H9 (cell line): Measurements from ENCODE around the gene CTCFL. TPM values are rescaled to one million over a fixed set of nuclear protein-coding genes. Genes with fewer than 3 reads are reported as not detected.

Experiments used
- DNase-seq: peaks from one replicate; pipeline ENCODE4 v3.0.0-alpha.2; 2017
- H2AFZ ChIP-seq: one replicate; pipeline ENCODE4 v1.6.1; 2013; ENCODE audit warnings: mild to moderate bottlenecking, low read length, control low read depth, moderate library complexity
- H2AK5ac ChIP-seq: 2 replicates; pipeline ENCODE4 v1.6.1; 2013; ENCODE audit warnings: low read length, control low read depth, mixed read lengths; ENCODE audit not compliant: insufficient read length
- H2BK120ac ChIP-seq: one replicate; pipeline ENCODE4 v1.6.1; 2013; ENCODE audit warnings: low read depth, mild to moderate bottlenecking, low read length, control low read depth, inconsistent platforms; ENCODE audit not compliant: poor library complexity, severe bottlenecking
- H2BK12ac ChIP-seq: 2 replicates; pipeline ENCODE4 v1.6.1; 2013; ENCODE audit warnings: low read length, control low read depth, mixed read lengths, low read depth; ENCODE audit not compliant: insufficient read length
- H2BK15ac ChIP-seq: 2 replicates; pipeline ENCODE4 v1.6.1; 2013; ENCODE audit warnings: low read depth, low read length, control low read depth
- H2BK20ac ChIP-seq: one replicate; pipeline ENCODE4 v1.6.1; 2013; ENCODE audit warnings: low read depth, mild to moderate bottlenecking, low read length, control low read depth, inconsistent platforms; ENCODE audit not compliant: poor library complexity, severe bottlenecking
- H2BK5ac ChIP-seq: 2 replicates; pipeline ENCODE4 v1.6.1; 2013; ENCODE audit warnings: low read length, control low read depth, mixed read lengths; ENCODE audit not compliant: insufficient read length
- H3K14ac ChIP-seq: 2 replicates; pipeline ENCODE4 v1.6.1; 2013; ENCODE audit warnings: low read length, control low read depth; ENCODE audit not compliant: insufficient read depth
- H3K18ac ChIP-seq: 2 replicates; pipeline ENCODE4 v1.6.1; 2013; ENCODE audit warnings: low read depth, mild to moderate bottlenecking, mixed read lengths, low read length, control low read depth; ENCODE audit not compliant: insufficient read length
- H3K23ac ChIP-seq: 2 replicates; pipeline ENCODE4 v1.6.1; 2013; ENCODE audit warnings: low read length, control low read depth, mixed read lengths, low read depth; ENCODE audit not compliant: insufficient read length
- H3K23me2 ChIP-seq: 2 replicates; pipeline ENCODE4 v1.6.1; 2013; ENCODE audit warnings: low read depth, mild to moderate bottlenecking, mixed read lengths, low read length, control low read depth; ENCODE audit not compliant: insufficient read length, poor library complexity, severe bottlenecking
- H3K27ac ChIP-seq: 2 replicates; pipeline ENCODE4 v1.5.1; 2013; ENCODE audit warnings: low read length, control low read depth, mixed read lengths, low read depth; ENCODE audit not compliant: insufficient read length
- H3K27me3 ChIP-seq: 2 replicates; pipeline ENCODE4 v1.6.1; 2013; ENCODE audit warnings: low read length, control low read depth, inconsistent platforms; ENCODE audit not compliant: insufficient read depth
- H3K4ac ChIP-seq: 2 replicates; pipeline ENCODE4 v1.6.1; 2013; ENCODE audit warnings: low read depth, mild to moderate bottlenecking, control low read depth, inconsistent platforms, low read length, moderate library complexity
- H3K4me1 ChIP-seq: 2 replicates; pipeline ENCODE4 v1.6.1; 2013; ENCODE audit warnings: low read length, control low read depth, inconsistent platforms; ENCODE audit not compliant: insufficient read depth
- H3K4me2 ChIP-seq: 2 replicates; pipeline ENCODE4 v1.6.1; 2013; ENCODE audit warnings: low read length, control low read depth, mixed read lengths; ENCODE audit not compliant: insufficient read length, insufficient read depth
- H3K56ac ChIP-seq: 2 replicates; pipeline ENCODE4 v1.6.1; 2013; ENCODE audit warnings: low read depth, mild to moderate bottlenecking, mixed read lengths, low read length, control low read depth; ENCODE audit not compliant: insufficient read length
- H3K79me1 ChIP-seq: 2 replicates; pipeline ENCODE4 v1.6.1; 2013; ENCODE audit warnings: low read depth, mild to moderate bottlenecking, moderate library complexity, low read length, control low read depth, inconsistent platforms; ENCODE audit not compliant: insufficient read depth, poor library complexity, severe bottlenecking
- H3K79me2 ChIP-seq: 2 replicates; pipeline ENCODE4 v1.6.1; 2013; ENCODE audit warnings: low read length, control low read depth, inconsistent platforms; ENCODE audit not compliant: insufficient read depth
- H3K9ac ChIP-seq: 2 replicates; pipeline ENCODE4 v1.6.1; 2013; ENCODE audit warnings: low read length, control low read depth, mixed read lengths; ENCODE audit not compliant: insufficient read length; ENCODE audit errors: extremely low read depth
- H3K9me3 ChIP-seq: one replicate; pipeline ENCODE4 v1.6.1; 2013; ENCODE audit warnings: low read depth, low read length, inconsistent platforms; ENCODE audit not compliant: control insufficient read depth
- H3T11ph ChIP-seq: one replicate; pipeline ENCODE4 v1.6.1; 2013; ENCODE audit warnings: mild to moderate bottlenecking, low read length, control low read depth, inconsistent platforms
- H4K20me1 ChIP-seq: one replicate; pipeline ENCODE4 v1.6.1; 2013; ENCODE audit not compliant: control insufficient read depth, insufficient read length, insufficient read depth
- H4K5ac ChIP-seq: 2 replicates; pipeline ENCODE4 v1.6.1; 2013; ENCODE audit warnings: low read depth, mild to moderate bottlenecking, mixed read lengths, low read length, control low read depth; ENCODE audit not compliant: insufficient read length
- H4K8ac ChIP-seq: replicated peaks from 2 replicates; pipeline ENCODE4 v1.6.1; 2013; ENCODE audit warnings: low read length, control low read depth, mixed read lengths, low read depth; ENCODE audit not compliant: insufficient read length
- H4K91ac ChIP-seq: 2 replicates; pipeline ENCODE4 v1.6.1; 2013; ENCODE audit warnings: low read depth, mild to moderate bottlenecking, moderate library complexity, mixed read lengths, low read length, control low read depth; ENCODE audit not compliant: insufficient read length
- H3K27ac Mint-ChIP-seq, 3 experiments: 2 replicates in 2 of 3; 3 replicates in 1 of 3; pipeline ENCODE4 v1.8.0; 2020 to 2021; ENCODE audit warnings: mixed read lengths in 3 of 3, mild to moderate bottlenecking in 1 of 3, moderate library complexity in 1 of 3
- H3K27me3 Mint-ChIP-seq: 2 replicates; pipeline ENCODE4 v1.8.0; 2021; ENCODE audit warnings: low read depth, mild to moderate bottlenecking, moderate library complexity, mixed read lengths
- H3K36me3 Mint-ChIP-seq, 3 experiments: 2 replicates in 2 of 3; 3 replicates in 1 of 3; pipeline ENCODE4 v1.8.0; 2020 to 2021; ENCODE audit warnings: low read depth in 3 of 3, mixed read lengths in 3 of 3; ENCODE audit not compliant: insufficient read depth in 1 of 3
- H3K4me1 Mint-ChIP-seq, 2 experiments: 2 replicates each; pipeline ENCODE4 v1.8.0; 2020; ENCODE audit warnings: mixed read lengths in 2 of 2
- H3K4me3 Mint-ChIP-seq, 2 experiments: 2 replicates in 1 of 2; 3 replicates in 1 of 2; pipeline ENCODE4 v1.8.0; 2020 to 2021; ENCODE audit warnings: mild to moderate bottlenecking in 2 of 2, mixed read lengths in 2 of 2, moderate library complexity in 1 of 2
- H3K9me3 Mint-ChIP-seq, 2 experiments: 2 replicates in 1 of 2; 3 replicates in 1 of 2; pipeline ENCODE4 v1.8.0; 2020; ENCODE audit warnings: mild to moderate bottlenecking in 2 of 2, mixed read lengths in 2 of 2, moderate library complexity in 1 of 2
- CTCF ChIP-seq: fragments of 200-600 bp; sonication (generic); conservative IDR thresholded peaks from 3 replicates; pipeline ENCODE4 v1.8.0; 2021; ENCODE audit warnings: antibody characterized with exemption, mild to moderate bottlenecking
- WGBS: extraction: QIAGEN DNeasy Blood & Tissue Kit; methylation state at CpG from one replicate; pipeline ENCODE4 v1.1.7; 2013; ENCODE audit warnings: missing lambda C conversion rate, low lambda C conversion rate, mixed read lengths; ENCODE audit not compliant: insufficient read length; ENCODE audit errors: extremely low coverage; 5-methylcytosine and 5-hydroxymethylcytosine counted together
- total RNA-seq: library from RNA; stranded (reverse); gene quantifications from 2 replicates; pipeline ENCODE4 v1.2.1, GENCODE V29; 2021

CTCFL gene
- total RNA-seq, 1 experiment from 2014 or later: 0.90 TPM

GRCh38 chr20:57536120-57536708 lies 11.3 kb upstream of the CTCFL start:
- no peaks in the 10 kb centered on the region for H3K4me1 ChIP-seq
- H4K20me1 ChIP-seq: no peaks in the 10 kb centered on the region
- H3K36me3 Mint-ChIP-seq: peaks cover 14 to 29% (median 14%) of the 10 kb centered on the region in 3 experiments
- no peak overlapping the region for H3K4me3 Mint-ChIP-seq
- H3K79me2 ChIP-seq: no peaks in the 10 kb centered on the region
- no peak overlapping the region for H3K18ac ChIP-seq
- H3K4me2 ChIP-seq: no peak overlapping the region
- no CpG with 5 or more reads among the region's 3 CpGs for WGBS
- H4K91ac ChIP-seq: no peak overlapping the region
- peaks cover 55% of the 10 kb centered on the region for H3K27me3 Mint-ChIP-seq
- H4K5ac ChIP-seq: no peak overlapping the region
- H3K79me1 ChIP-seq: no peaks in the 10 kb centered on the region
- TF ChIP-seq CTCF: no peak
- peaks cover 12% of the 10 kb centered on the region for H3K9me3 ChIP-seq
- no peak overlapping the region for H2AFZ ChIP-seq
- H2BK15ac ChIP-seq: no peak overlapping the region
- no peak overlapping the region for H2BK20ac ChIP-seq
- no peak overlapping the region for H3K9ac ChIP-seq
- H3K27ac Mint-ChIP-seq: no peak overlapping the region
- H3K23me2 ChIP-seq: no peaks in the 10 kb centered on the region
- no peak overlapping the region for H3K23ac ChIP-seq
- no peak overlapping the region for H3K27ac ChIP-seq
- no peak overlapping the region for H3T11ph ChIP-seq
- H3K27me3 ChIP-seq: no peaks in the 10 kb centered on the region
- no peak overlapping the region for H3K4ac ChIP-seq
- H2BK120ac ChIP-seq: no peak overlapping the region
- H3K4me1 Mint-ChIP-seq: peaks cover 2 to 9% of the 10 kb centered on the region in 2 experiments; a peak in 3 of 4 replicates
- no peak overlapping the region for H2AK5ac ChIP-seq
- H3K56ac ChIP-seq: no peak overlapping the region
- H3K9me3 Mint-ChIP-seq: peaks cover 42 to 50% of the 10 kb centered on the region in 2 experiments
- no peak overlapping the region for H2BK5ac ChIP-seq
- H2BK12ac ChIP-seq: no peak overlapping the region
- DNase-seq: no peak
- H3K14ac ChIP-seq: no peak overlapping the region
- H4K8ac ChIP-seq: no peak overlapping the region
